Stimulated activated CD4-positive, alpha-beta T cell treated with anti-CD3 and anti-CD28 coated beads, TNF-alpha, amount 100 ng/mL, for 48 hours (primary cell): ENCODE results near the gene TFDP1.

Experiments
- DNase-seq, 3 donors: peaks; one replicate each; pipeline ENCODE4 v3.0.0-alpha.2; 2020; ENCODE audit warnings: low read depth in 3 of 3

The TFDP1 gene

GRCh38 chr13:113597391-113598080 lies 13.0 kb downstream of the TFDP1 start:
- DNase-seq, result no peak

GRCh38 chr13:113598081-113598410 lies 13.5 kb downstream of the TFDP1 start:
- DNase-seq, result no peak

GRCh38 chr13:113598481-113598880 lies 13.9 kb downstream of the TFDP1 start:
- no peak for DNase-seq

- DNase-seq, result no peak
Measured at GRCh38 chr13:113599391-113599790, 14.8 kb downstream of the TFDP1 start.

GRCh38 chr13:113601166-113602070 lies 16.9 kb downstream of the TFDP1 start:
- no peak for DNase-seq

- DNase-seq, result no peak
Measured at GRCh38 chr13:113602291-113602988, 17.9 kb downstream of the TFDP1 start.

- no peak for DNase-seq
Measured at GRCh38 chr13:113603116-113603710, 18.7 kb downstream of the TFDP1 start.

GRCh38 chr13:113604186-113604585 lies 19.6 kb downstream of the TFDP1 start:
- DNase-seq, result no peak

GRCh38 chr13:113605461-113605860 lies 20.9 kb downstream of the TFDP1 start:
- no peak for DNase-seq

- no peak for DNase-seq
Measured at GRCh38 chr13:113605866-113606438, 21.4 kb downstream of the TFDP1 start.

- DNase-seq, result no peak
Measured at GRCh38 chr13:113607056-113607888, 22.7 kb downstream of the TFDP1 start.

- no peak for DNase-seq
Measured at GRCh38 chr13:113607889-113608635, 23.5 kb downstream of the TFDP1 start.

- DNase-seq, result no peak
Measured at GRCh38 chr13:113608967-113609533, 24.5 kb downstream of the TFDP1 start.

GRCh38 chr13:113609616-113610015 lies 25.1 kb downstream of the TFDP1 start:
- DNase-seq, result no peak

- no peak for DNase-seq
Measured at GRCh38 chr13:113610266-113610665, 25.7 kb downstream of the TFDP1 start.

- no peak for DNase-seq
Measured at GRCh38 chr13:113611996-113612395, 27.4 kb downstream of the TFDP1 start.

- DNase-seq, result no peak
Measured at GRCh38 chr13:113612607-113613006, 28.1 kb downstream of the TFDP1 start.

GRCh38 chr13:113613789-113614379 lies 29.3 kb downstream of the TFDP1 start:
- DNase-seq, result no peak

GRCh38 chr13:113616281-113616906 lies 31.8 kb downstream of the TFDP1 start:
- DNase-seq, result no peak
